WTC11 (cell line): Measurements from ENCODE around the gene LAD1. TPM values are rescaled to one million over a fixed set of nuclear protein-coding genes. Genes with fewer than 3 reads are reported as not detected.

ENCODE experiments used
- ATAC-seq: fragments of 200-7000 bp; cut with Tn5 transposase; 2 replicates; pipeline ENCODE4 v1.10.0; 2021; ENCODE audit warnings: mild to moderate bottlenecking, moderate library complexity
- CTCF ChIA-PET: fragments of 300-600 bp; sonication (Branson Sonifier 250); formaldehyde crosslinking; loops from one replicate; lab custom pipeline; 2021; ENCODE audit warnings: antibody characterized with exemption; lab: Charles Lee
- POLR2A ChIA-PET: fragments of 350-600 bp; sonication (Branson Sonifier 250); formaldehyde crosslinking; loops from one replicate; lab custom pipeline; 2021; ENCODE audit warnings: antibody characterized with exemption; lab: Charles Lee
- DNase-seq: peaks from one replicate; pipeline ENCODE4 v3.0.0; 2021; ENCODE audit warnings: low spot score
- H3K27ac Mint-ChIP-seq: 2 replicates; pipeline ENCODE4 v1.8.0; 2021; ENCODE audit warnings: mixed read lengths
- H3K27me3 Mint-ChIP-seq: 2 replicates; pipeline ENCODE4 v1.8.0; 2021; ENCODE audit warnings: low read depth, mild to moderate bottlenecking, moderate library complexity, mixed read lengths
- H3K36me3 Mint-ChIP-seq: 2 replicates; pipeline ENCODE4 v1.8.0; 2021; ENCODE audit warnings: mixed read lengths
- H3K4me1 Mint-ChIP-seq: 2 replicates; pipeline ENCODE4 v1.8.0; 2022; ENCODE audit warnings: mixed read lengths
- H3K4me3 Mint-ChIP-seq: 2 replicates; pipeline ENCODE4 v1.8.0; 2021; ENCODE audit warnings: mild to moderate bottlenecking, moderate library complexity, mixed read lengths
- H3K9me3 Mint-ChIP-seq: 2 replicates; pipeline ENCODE4 v1.8.0; 2021; ENCODE audit warnings: mixed read lengths
- CDX4 ChIP-seq: fragments of 250-450 bp; sonication (Bioruptor Pico); IDR thresholded peaks from 2 replicates; pipeline ENCODE4 v1.9.0; 2021; ENCODE audit warnings: moderate library complexity, mild to moderate bottlenecking, inconsistent platforms, borderline replicate concordance
- ELF4 ChIP-seq: sonication (generic); formaldehyde crosslinking; IDR thresholded peaks from 2 replicates; pipeline ENCODE4 v1.8.1; 2022; ENCODE audit warnings: low read depth, mild to moderate bottlenecking, moderate library complexity, missing genetic modification reagents
- ETV6 ChIP-seq: sonication (generic); formaldehyde crosslinking; IDR thresholded peaks from 2 replicates; pipeline ENCODE4 v1.8.1; 2022; ENCODE audit warnings: mild to moderate bottlenecking, missing genetic modification reagents
- SP1 ChIP-seq: sonication (generic); formaldehyde crosslinking; conservative IDR thresholded peaks from 2 replicates; pipeline ENCODE4 v1.8.1; 2022; ENCODE audit warnings: missing genetic modification reagents
- ZMAT4 ChIP-seq: fragments of 250-450 bp; sonication (Bioruptor Pico); IDR thresholded peaks from 2 replicates; pipeline ENCODE4 v1.9.0; 2021; ENCODE audit warnings: mild to moderate bottlenecking
- total RNA-seq: library from RNA; stranded (reverse); gene quantifications from 3 replicates; pipeline ENCODE4 v1.2.3, GENCODE V29; 2021
- TF ChIP-seq, protein P1 (sequence below): sonication (generic); formaldehyde crosslinking; IDR thresholded peaks from 2 replicates; pipeline ENCODE4 v1.8.0; 2023; ENCODE audit warnings: missing genetic modification reagents
- TF ChIP-seq, protein P2 (sequence below): sonication (generic); formaldehyde crosslinking; IDR thresholded peaks from 2 replicates; pipeline ENCODE4 v1.8.0; 2022; ENCODE audit warnings: missing genetic modification reagents
- TF ChIP-seq, protein P3 (sequence below): fragments of 250-450 bp; sonication (Bioruptor Pico); IDR thresholded peaks from 2 replicates; pipeline ENCODE4 v1.9.0; 2021; ENCODE audit warnings: mild to moderate bottlenecking, borderline replicate concordance

The LAD1 gene
- total RNA-seq, 1 experiment from 2014 or later, result 14.9 TPM

DNA sequence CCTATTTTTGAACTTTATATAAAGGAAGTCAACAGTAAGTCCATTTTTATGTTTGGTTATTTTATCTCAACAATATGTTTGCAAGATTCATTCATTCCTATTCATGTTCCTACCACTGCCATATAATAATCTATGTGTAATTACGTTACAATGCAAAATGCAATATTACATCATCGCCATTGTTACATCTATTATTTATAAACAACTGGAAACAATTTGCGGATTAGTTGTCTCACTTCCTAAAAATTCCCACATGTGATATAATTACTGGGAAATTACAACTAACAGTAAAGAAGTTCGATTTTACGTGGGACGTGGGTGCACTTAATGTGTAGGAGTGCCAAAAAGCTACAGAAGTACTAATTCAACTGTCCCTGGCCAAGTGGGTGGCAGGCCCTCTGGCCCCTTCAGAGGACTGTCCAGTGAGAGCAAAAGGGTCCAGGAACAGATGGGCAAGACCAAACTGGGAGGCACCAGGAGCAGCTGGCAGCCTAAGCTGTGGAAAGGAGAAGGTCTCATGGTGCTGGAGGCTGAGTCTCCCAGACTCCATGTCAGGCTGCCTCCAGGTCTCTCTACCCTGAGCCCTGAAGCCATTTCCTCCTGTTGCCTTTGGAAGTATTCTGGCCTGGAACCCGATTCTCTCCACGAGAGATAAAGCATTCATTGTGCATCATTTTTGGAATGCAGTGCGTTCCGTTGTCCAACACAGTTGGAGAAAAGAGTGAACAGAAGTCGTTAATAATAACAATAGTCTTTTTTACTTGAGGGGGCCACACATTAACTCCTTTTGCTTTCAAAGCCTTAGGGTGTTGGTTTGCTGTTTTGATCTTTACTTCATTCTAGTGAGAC lies 64.6 kb downstream of the LAD1 start:
- ATAC-seq (no peak), DNase-seq (no peak)
- CTCF ChIA-PET, result interaction anchor here (1.0 kb wide), 1 partner anchor 12 kb away, joined by 3 read pairs; no protein-coding TSS in a partner anchor
- H3K4me1 Mint-ChIP-seq, result no peaks in the 10 kb centered on the region
- H3K36me3 Mint-ChIP-seq, result no peaks in the 10 kb centered on the region
- no peaks in the 10 kb centered on the region for H3K27me3 Mint-ChIP-seq
- H3K4me3 Mint-ChIP-seq, result no peak overlapping the region
- TF ChIP-seq, protein P1, sequence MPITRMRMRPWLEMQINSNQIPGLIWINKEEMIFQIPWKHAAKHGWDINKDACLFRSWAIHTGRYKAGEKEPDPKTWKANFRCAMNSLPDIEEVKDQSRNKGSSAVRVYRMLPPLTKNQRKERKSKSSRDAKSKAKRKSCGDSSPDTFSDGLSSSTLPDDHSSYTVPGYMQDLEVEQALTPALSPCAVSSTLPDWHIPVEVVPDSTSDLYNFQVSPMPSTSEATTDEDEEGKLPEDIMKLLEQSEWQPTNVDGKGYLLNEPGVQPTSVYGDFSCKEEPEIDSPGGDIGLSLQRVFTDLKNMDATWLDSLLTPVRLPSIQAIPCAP (CRISPR knock-in tag), result no peak
- TF ChIP-seq SP1 (CRISPR knock-in tag) (no peak), CDX4 (CRISPR knock-in tag) (no peak), ELF4 (no peak), ETV6 (no peak), ZMAT4 (CRISPR knock-in tag) (no peak)
- TF ChIP-seq, protein P2, sequence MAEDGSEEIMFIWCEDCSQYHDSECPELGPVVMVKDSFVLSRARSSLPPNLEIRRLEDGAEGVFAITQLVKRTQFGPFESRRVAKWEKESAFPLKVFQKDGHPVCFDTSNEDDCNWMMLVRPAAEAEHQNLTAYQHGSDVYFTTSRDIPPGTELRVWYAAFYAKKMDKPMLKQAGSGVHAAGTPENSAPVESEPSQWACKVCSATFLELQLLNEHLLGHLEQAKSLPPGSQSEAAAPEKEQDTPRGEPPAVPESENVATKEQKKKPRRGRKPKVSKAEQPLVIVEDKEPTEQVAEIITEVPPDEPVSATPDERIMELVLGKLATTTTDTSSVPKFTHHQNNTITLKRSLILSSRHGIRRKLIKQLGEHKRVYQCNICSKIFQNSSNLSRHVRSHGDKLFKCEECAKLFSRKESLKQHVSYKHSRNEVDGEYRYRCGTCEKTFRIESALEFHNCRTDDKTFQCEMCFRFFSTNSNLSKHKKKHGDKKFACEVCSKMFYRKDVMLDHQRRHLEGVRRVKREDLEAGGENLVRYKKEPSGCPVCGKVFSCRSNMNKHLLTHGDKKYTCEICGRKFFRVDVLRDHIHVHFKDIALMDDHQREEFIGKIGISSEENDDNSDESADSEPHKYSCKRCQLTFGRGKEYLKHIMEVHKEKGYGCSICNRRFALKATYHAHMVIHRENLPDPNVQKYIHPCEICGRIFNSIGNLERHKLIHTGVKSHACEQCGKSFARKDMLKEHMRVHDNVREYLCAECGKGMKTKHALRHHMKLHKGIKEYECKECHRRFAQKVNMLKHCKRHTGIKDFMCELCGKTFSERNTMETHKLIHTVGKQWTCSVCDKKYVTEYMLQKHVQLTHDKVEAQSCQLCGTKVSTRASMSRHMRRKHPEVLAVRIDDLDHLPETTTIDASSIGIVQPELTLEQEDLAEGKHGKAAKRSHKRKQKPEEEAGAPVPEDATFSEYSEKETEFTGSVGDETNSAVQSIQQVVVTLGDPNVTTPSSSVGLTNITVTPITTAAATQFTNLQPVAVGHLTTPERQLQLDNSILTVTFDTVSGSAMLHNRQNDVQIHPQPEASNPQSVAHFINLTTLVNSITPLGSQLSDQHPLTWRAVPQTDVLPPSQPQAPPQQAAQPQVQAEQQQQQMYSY (CRISPR knock-in tag), result no peak
- no peak overlapping the region for H3K27ac Mint-ChIP-seq
- H3K9me3 Mint-ChIP-seq, result no peaks in the 10 kb centered on the region
- POLR2A ChIA-PET, result no interaction called here

DNA sequence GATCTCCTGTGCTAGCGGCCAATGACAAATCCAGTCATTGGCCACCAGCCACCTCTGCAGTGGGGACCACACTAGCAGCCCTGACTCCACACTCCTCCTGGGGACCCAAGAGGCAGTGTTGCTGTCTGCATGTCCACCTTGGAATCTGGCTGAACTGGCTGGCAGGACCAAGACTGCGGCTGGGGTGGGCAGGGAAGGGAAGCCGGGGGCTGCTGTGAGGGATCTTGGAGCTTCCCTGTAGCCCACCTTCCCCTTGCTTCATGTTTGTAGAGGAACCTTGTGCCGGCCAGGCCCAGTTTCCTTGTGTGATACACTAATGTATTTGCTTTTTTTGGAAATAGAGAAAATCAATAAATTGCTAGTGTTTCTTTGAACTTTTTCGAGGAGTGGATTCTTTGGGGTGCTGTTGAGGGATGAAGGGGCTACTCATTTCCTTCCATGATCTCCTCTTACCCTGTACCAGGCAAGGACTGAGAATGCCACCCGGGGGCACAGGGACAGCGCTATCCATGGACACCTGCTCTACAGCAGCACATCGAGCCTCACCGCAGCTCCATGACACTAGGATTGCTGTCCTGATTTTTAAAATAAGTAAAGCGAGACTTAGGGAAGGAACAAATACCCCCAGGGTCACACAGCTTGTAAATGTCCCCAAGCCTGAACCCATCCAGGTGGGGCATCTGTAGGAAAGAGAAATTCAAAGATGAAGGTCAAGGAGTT lies 66.3 kb downstream of the LAD1 start:
- DNase-seq, result no peak
- Mint-ChIP-seq H3K9me3 (no peaks in the 10 kb centered on the region), H3K27ac (no peak overlapping the region), H3K27me3 (no peaks in the 10 kb centered on the region), H3K36me3 (no peaks in the 10 kb centered on the region), H3K4me1 (no peaks in the 10 kb centered on the region), H3K4me3 (no peak overlapping the region)
- CTCF ChIA-PET, result no interaction called here
- POLR2A ChIA-PET, result interaction anchor here (0.9 kb wide), 1 partner anchor 14 kb away, joined by 4 read pairs; no protein-coding TSS in a partner anchor
- no peak for ATAC-seq
- TF ChIP-seq, protein P3, sequence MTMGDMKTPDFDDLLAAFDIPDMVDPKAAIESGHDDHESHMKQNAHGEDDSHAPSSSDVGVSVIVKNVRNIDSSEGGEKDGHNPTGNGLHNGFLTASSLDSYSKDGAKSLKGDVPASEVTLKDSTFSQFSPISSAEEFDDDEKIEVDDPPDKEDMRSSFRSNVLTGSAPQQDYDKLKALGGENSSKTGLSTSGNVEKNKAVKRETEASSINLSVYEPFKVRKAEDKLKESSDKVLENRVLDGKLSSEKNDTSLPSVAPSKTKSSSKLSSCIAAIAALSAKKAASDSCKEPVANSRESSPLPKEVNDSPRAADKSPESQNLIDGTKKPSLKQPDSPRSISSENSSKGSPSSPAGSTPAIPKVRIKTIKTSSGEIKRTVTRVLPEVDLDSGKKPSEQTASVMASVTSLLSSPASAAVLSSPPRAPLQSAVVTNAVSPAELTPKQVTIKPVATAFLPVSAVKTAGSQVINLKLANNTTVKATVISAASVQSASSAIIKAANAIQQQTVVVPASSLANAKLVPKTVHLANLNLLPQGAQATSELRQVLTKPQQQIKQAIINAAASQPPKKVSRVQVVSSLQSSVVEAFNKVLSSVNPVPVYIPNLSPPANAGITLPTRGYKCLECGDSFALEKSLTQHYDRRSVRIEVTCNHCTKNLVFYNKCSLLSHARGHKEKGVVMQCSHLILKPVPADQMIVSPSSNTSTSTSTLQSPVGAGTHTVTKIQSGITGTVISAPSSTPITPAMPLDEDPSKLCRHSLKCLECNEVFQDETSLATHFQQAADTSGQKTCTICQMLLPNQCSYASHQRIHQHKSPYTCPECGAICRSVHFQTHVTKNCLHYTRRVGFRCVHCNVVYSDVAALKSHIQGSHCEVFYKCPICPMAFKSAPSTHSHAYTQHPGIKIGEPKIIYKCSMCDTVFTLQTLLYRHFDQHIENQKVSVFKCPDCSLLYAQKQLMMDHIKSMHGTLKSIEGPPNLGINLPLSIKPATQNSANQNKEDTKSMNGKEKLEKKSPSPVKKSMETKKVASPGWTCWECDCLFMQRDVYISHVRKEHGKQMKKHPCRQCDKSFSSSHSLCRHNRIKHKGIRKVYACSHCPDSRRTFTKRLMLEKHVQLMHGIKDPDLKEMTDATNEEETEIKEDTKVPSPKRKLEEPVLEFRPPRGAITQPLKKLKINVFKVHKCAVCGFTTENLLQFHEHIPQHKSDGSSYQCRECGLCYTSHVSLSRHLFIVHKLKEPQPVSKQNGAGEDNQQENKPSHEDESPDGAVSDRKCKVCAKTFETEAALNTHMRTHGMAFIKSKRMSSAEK (CRISPR knock-in tag), result no peak
- TF ChIP-seq, protein P2 (CRISPR knock-in tag), result no peak
